OCI-LY3 (cell line): ENCODE measurements around the gene WFDC5.

Experiments used
- H2AFZ ChIP-seq: fragments of 200-600, 300-600 bp; shearing (Covaris generic); 2 replicates; pipeline ENCODE4 v1.6.0; 2014; ENCODE audit warnings: antibody characterized with exemption, low read depth, low read length
- H3K27ac ChIP-seq: fragments of 200-600, 300-600 bp; sonication (generic); 2 replicates; pipeline ENCODE4 v1.5.1; 2014; ENCODE audit warnings: mild to moderate bottlenecking, low read length, moderate library complexity, mixed read lengths
- H3K27me3 ChIP-seq: fragments of 200-600, 300-600 bp; sonication (generic); 2 replicates; pipeline ENCODE4 v1.6.1; 2014; ENCODE audit warnings: low read depth, low read length, mixed read lengths
- H3K36me3 ChIP-seq: fragments of 200-600, 300-600 bp; sonication (generic); replicated peaks from 2 replicates; pipeline ENCODE3; 2014; ENCODE audit warnings: low read depth, low read length, mixed read lengths
- H3K4me1 ChIP-seq: fragments of 300-600, 200-600 bp; sonication (generic); 2 replicates; pipeline ENCODE4 v1.6.1; 2014; ENCODE audit warnings: low read length, mixed read lengths
- H3K4me2 ChIP-seq: fragments of 200-600, 300-600 bp; sonication (generic); 2 replicates; pipeline ENCODE4 v1.6.1; 2014; ENCODE audit warnings: low read length, mixed read lengths
- H3K4me3 ChIP-seq: fragments of 300-600, 200-600 bp; sonication (generic); 2 replicates; pipeline ENCODE4 v1.5.1; 2014; ENCODE audit warnings: antibody characterized with exemption, mild to moderate bottlenecking, low read length, moderate library complexity
- H3K79me2 ChIP-seq: fragments of 300-600, 200-600 bp; shearing (Covaris generic); 2 replicates; pipeline ENCODE4 v1.6.1; 2014; ENCODE audit warnings: mild to moderate bottlenecking, low read length, mixed read lengths
- H3K9ac ChIP-seq: fragments of 300-600, 200-600 bp; shearing (Covaris generic); 2 replicates; pipeline ENCODE4 v1.6.0; 2014; ENCODE audit warnings: mild to moderate bottlenecking, low read length, moderate library complexity
- H3K9me3 ChIP-seq: fragments of 200-600, 300-600 bp; shearing (Covaris generic); 2 replicates; pipeline ENCODE4 v1.6.1; 2014; ENCODE audit warnings: low read length, mixed read lengths; ENCODE audit not compliant: insufficient read depth
- H4K20me1 ChIP-seq: fragments of 200-600, 300-600 bp; sonication (generic); 2 replicates; pipeline ENCODE4 v1.6.1; 2016; ENCODE audit warnings: low read length, mixed read lengths; ENCODE audit not compliant: insufficient read depth
- CTCF ChIP-seq: fragments of 200-600, 300-600 bp; sonication (generic); IDR thresholded peaks from 2 replicates; pipeline ENCODE4 v1.5.1; 2014; ENCODE audit warnings: antibody characterized with exemption, low read length, low read depth
- EZH2phosphoT487 ChIP-seq: fragments of 200-600 bp; shearing (Covaris generic); IDR thresholded peaks from 2 replicates; pipeline ENCODE4 v1.6.1; 2018; ENCODE audit warnings: antibody characterized with exemption, mixed run types, low read depth

Gene WFDC5

GRCh38 chr20:45115386-45115774 lies 406 bp upstream of the WFDC5 start:
- H4K20me1 ChIP-seq, result no peaks in the 10 kb centered on the region
- TF ChIP-seq CTCF, result no peak
- TF ChIP-seq EZH2phosphoT487, result no peak
- H3K9ac ChIP-seq, result no peak overlapping the region
- no peaks in the 10 kb centered on the region for H3K36me3 ChIP-seq
- no peak overlapping the region for H3K27ac ChIP-seq
- H3K4me3 ChIP-seq, result no peak overlapping the region
- no peaks in the 10 kb centered on the region for H3K79me2 ChIP-seq
- no peak overlapping the region; the same call in 1 of the 2 replicates for H3K4me2 ChIP-seq
- no peaks in the 10 kb centered on the region for H3K27me3 ChIP-seq
- no peak overlapping the region for H2AFZ ChIP-seq
- peaks cover 10% of the 10 kb centered on the region for H3K4me1 ChIP-seq
- no peaks in the 10 kb centered on the region for H3K9me3 ChIP-seq

GRCh38 chr20:45113865-45114264 lies 1.1 kb downstream of the WFDC5 start:
- Histone ChIP-seq H3K9ac (no peak overlapping the region), H3K9me3 (no peaks in the 10 kb centered on the region), H3K27ac (no peak overlapping the region), H3K27me3 (no peaks in the 10 kb centered on the region), H3K4me2 (no peak overlapping the region), H3K36me3 (no peaks in the 10 kb centered on the region), H2AFZ (no peak overlapping the region), H4K20me1 (no peaks in the 10 kb centered on the region), H3K79me2 (no peaks in the 10 kb centered on the region), H3K4me3 (no peak overlapping the region), H3K4me1 (peaks cover 10% of the 10 kb centered on the region)
- no peak for TF ChIP-seq CTCF
- TF ChIP-seq EZH2phosphoT487, result no peak

- TF ChIP-seq CTCF, result no peak
- no peak for TF ChIP-seq EZH2phosphoT487
- peaks cover 10% of the 10 kb centered on the region for H3K4me1 ChIP-seq
Observed at GRCh38 chr20:45112754-45113153, 2.2 kb downstream of the WFDC5 start.

GRCh38 chr20:45111799-45112471 lies 3.0 kb downstream of the WFDC5 start:
- no peak overlapping the region for H3K27ac ChIP-seq
- H4K20me1 ChIP-seq, result no peaks in the 10 kb centered on the region
- no peak overlapping the region for H3K4me2 ChIP-seq
- TF ChIP-seq CTCF (peak; percentile 95), EZH2phosphoT487 (no peak)
- H2AFZ ChIP-seq, result no peak overlapping the region
- peaks cover 10% of the 10 kb centered on the region for H3K4me1 ChIP-seq
- no peaks in the 10 kb centered on the region for H3K79me2 ChIP-seq
- no peak overlapping the region for H3K4me3 ChIP-seq
- no peaks in the 10 kb centered on the region for H3K27me3 ChIP-seq
- no peaks in the 10 kb centered on the region for H3K9me3 ChIP-seq
- no peak overlapping the region for H3K9ac ChIP-seq
- no peaks in the 10 kb centered on the region for H3K36me3 ChIP-seq

More at GRCh38 chr20:45112754-45113153, 2.2 kb downstream of the WFDC5 start:
- H3K4me3 ChIP-seq, result no peak overlapping the region
- no peak overlapping the region for H2AFZ ChIP-seq
- H3K9me3 ChIP-seq, result no peaks in the 10 kb centered on the region
- H3K36me3 ChIP-seq, result no peaks in the 10 kb centered on the region
- H3K4me2 ChIP-seq, result no peak overlapping the region
- H3K27me3 ChIP-seq, result no peaks in the 10 kb centered on the region
- no peaks in the 10 kb centered on the region for H4K20me1 ChIP-seq
- no peak overlapping the region for H3K9ac ChIP-seq
- H3K79me2 ChIP-seq, result no peaks in the 10 kb centered on the region
- H3K27ac ChIP-seq, result no peak overlapping the region
